Measurements from ENCODE around the gene LPAR5. TPM values are rescaled to one million over a fixed set of nuclear protein-coding genes. Genes with fewer than 3 reads are reported as not detected.
"Not testable (repeated sequence)": the region's sequence is repeated elsewhere in the genome, so short reads cannot be mapped to it uniquely, and the experiment has no call there.

LPAR5 gene
- polyA plus RNA-seq, 6 donors from 2014 or later = 25.2 to 69.9 (median 40.1) TPM

- H3K4me3 Mint-ChIP-seq = peak overlapping the region in 7 of 8 donors; percentile 53 to 83 (median 73)
- H3K36me3 Mint-ChIP-seq = no peaks in the 10 kb centered on the region
- ATAC-seq (ENCODE audit: low read depth in 2 of 2) (no peak), DNase-seq (no peak)
- H3K27me3 Mint-ChIP-seq = no peaks in the 10 kb centered on the region
- peak overlapping the region; percentile 25 to 92 (median 79) for H3K27ac Mint-ChIP-seq
- peaks cover 48 to 67% (median 57%) of the 10 kb centered on the region in 3 donors for H3K4me1 Mint-ChIP-seq
- no peaks in the 10 kb centered on the region for H3K9me3 Mint-ChIP-seq
Observed at GRCh38 chr12:6612652-6613014, 23.1 kb downstream of the LPAR5 start.

DNA sequence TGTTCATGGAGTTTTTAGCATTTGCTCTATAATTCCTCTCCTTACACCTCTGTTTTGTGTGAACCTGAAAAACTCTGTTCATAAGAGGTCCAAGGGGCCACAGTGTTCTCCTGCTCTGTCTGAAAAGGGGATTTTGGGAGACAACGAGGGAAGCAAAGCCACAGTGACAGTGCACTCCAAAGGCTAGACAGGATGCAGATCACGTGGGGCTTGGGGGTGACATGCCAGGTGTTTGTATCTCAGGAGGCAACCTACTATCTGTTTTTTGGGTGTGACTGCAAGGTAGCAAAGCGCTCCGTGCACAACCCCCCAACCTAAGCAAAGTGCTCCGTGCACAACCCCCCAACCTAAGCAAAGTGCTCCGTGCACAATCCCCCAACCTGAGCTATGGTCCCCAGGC lies 23.5 kb downstream of the LPAR5 start:
- peaks cover 47 to 65% (median 56%) of the 10 kb centered on the region in 3 donors for H3K4me1 Mint-ChIP-seq
- H3K27ac Mint-ChIP-seq = peak overlapping the region; percentile 14 to 92 (median 79)
- no peak for DNase-seq

GRCh38 chr12:6608592-6609281 lies 27.0 kb downstream of the LPAR5 start:
- DNase-seq (no peak), ATAC-seq (ENCODE audit: low read depth in 2 of 2) (no peak)
- no peak overlapping the region for H3K4me3 Mint-ChIP-seq
- H3K27ac Mint-ChIP-seq = no peak overlapping the region
- H3K9me3 Mint-ChIP-seq = no peaks in the 10 kb centered on the region
- H3K27me3 Mint-ChIP-seq = no peaks in the 10 kb centered on the region
- no peaks in the 10 kb centered on the region for H3K36me3 Mint-ChIP-seq
- peaks cover 52 to 66% (median 53%) of the 10 kb centered on the region in 3 donors for H3K4me1 Mint-ChIP-seq

More for the DNA sequence above, 23.5 kb downstream of the LPAR5 start:
- H3K9me3 Mint-ChIP-seq = no peaks in the 10 kb centered on the region
- no peaks in the 10 kb centered on the region for H3K27me3 Mint-ChIP-seq
- H3K4me3 Mint-ChIP-seq = peak overlapping the region in 7 of 8 donors; percentile 53 to 83 (median 73)
- no peak for ATAC-seq (ENCODE audit: low read depth in 2 of 2)
- no peaks in the 10 kb centered on the region for H3K36me3 Mint-ChIP-seq

DNA sequence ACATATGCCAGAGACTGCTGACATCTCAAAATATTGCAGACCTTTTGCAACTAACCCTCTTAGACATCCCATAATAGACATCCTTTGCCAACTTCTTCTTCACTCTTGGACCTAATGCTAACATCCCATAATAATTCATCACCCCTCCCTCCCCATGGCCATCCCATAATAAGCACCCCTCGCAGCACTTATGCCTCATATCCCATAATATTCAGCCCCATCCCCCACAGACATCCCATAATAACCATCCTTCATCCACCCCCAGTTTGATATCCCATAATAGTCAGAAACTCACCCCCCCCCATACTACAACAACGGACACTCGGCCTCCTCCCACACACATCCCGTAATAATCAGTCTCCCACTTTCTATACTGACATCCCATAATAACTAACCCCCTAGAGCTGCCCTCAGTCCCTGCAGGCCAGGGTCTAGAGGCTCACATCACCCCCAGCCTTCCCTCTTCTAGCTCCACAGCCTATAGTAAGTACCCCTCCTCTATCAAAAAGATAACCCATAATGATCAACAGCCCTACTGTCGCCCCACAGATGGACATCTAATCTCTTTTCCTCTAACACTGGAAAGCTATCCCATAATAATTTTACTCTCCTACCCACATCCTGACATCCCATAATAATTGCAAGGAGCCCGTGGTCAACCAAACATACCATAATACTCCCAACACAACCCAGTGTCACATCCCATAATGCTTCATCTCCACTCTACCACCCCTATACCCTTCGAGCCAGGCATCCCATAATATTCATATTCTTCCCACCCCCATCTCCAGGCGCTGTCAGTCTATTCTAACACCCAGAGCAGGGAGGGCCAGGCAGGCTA lies 27.8 kb downstream of the LPAR5 start:
- peaks cover 0 to 5% of the 10 kb centered on the region in 2 donors for H3K36me3 Mint-ChIP-seq
- no peak overlapping the region for H3K27ac Mint-ChIP-seq
- H3K27me3 Mint-ChIP-seq = no peaks in the 10 kb centered on the region
- no peaks in the 10 kb centered on the region for H3K9me3 Mint-ChIP-seq
- H3K4me3 Mint-ChIP-seq = no peak overlapping the region
- ATAC-seq (ENCODE audit: low read depth in 2 of 2) = peak; percentile 42 to 46
- peaks cover 52 to 68% (median 53%) of the 10 kb centered on the region in 3 donors for H3K4me1 Mint-ChIP-seq
- peak; percentile 74 for DNase-seq

DNA sequence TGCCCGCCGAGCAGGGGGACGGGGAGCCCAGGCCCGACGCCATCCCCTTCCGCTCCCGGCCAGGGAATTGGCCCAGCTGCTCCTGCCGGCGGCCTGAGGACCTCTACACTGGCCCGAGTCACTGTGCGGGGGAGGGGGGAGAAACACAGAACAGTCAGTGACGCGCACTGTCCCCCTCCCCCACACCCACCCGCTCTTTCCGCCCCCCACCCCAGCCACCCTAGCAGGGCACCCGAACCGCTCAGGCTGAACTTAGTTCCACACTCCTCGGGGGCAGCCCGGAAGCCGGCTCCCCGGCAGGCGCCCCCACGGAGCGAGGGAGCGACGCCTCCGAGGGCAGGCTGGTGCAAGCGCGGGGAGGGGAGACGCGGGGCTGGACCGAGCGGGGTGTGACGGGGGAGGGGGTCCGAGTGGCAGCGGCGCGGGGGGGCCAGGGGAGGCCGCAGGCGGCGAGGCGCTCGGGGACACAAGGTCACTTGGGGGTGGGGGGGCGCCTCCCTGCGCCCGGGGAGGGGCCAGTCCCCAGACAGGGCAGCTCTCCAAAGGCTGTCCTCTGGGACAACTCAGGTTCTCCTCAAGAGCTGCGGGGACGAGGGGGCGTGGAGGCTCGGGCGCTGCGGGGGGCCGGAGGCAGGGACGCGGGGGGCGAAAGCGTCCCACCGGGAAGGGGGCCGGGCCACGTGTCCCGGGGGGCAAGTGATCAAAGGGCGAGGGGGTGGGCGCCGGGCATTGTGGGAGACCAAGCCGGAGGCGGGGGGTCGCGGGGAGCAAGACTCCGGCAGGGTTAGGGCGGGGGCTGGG lies 29.2 kb downstream of the LPAR5 start:
- Mint-ChIP-seq H3K4me3 (peak overlapping the region in 4 of 8 donors; percentile 89 to 96 (median 92)), H3K36me3 (peaks cover 9 to 20% of the 10 kb centered on the region in 2 donors), H3K9me3 (no peaks in the 10 kb centered on the region), H3K27me3 (no peaks in the 10 kb centered on the region), H3K27ac (peak overlapping the region in 4 of 6 donors; percentile 91 to 98 (median 97)), H3K4me1 (peaks cover 49 to 66% (median 51%) of the 10 kb centered on the region in 3 donors)
- ATAC-seq (ENCODE audit: low read depth in 2 of 2) = peak; percentile 48 to 53
- peak; percentile 81 for DNase-seq

- Mint-ChIP-seq H3K4me1 (peaks cover 43 to 61% (median 48%) of the 10 kb centered on the region in 3 donors), H3K4me3 (peak overlapping the region in 4 of 8 donors; percentile 89 to 96 (median 92)), H3K27me3 (no peaks in the 10 kb centered on the region), H3K27ac (peak overlapping the region in 4 of 6 donors; percentile 91 to 98 (median 97)), H3K9me3 (no peaks in the 10 kb centered on the region), H3K36me3 (peaks cover 17 to 28% of the 10 kb centered on the region in 2 donors)
- ATAC-seq (ENCODE audit: low read depth in 2 of 2) (peak; percentile 9 to 10), DNase-seq (no peak)
Observed at GRCh38 chr12:6605421-6606330, 30.1 kb downstream of the LPAR5 start.

DNA sequence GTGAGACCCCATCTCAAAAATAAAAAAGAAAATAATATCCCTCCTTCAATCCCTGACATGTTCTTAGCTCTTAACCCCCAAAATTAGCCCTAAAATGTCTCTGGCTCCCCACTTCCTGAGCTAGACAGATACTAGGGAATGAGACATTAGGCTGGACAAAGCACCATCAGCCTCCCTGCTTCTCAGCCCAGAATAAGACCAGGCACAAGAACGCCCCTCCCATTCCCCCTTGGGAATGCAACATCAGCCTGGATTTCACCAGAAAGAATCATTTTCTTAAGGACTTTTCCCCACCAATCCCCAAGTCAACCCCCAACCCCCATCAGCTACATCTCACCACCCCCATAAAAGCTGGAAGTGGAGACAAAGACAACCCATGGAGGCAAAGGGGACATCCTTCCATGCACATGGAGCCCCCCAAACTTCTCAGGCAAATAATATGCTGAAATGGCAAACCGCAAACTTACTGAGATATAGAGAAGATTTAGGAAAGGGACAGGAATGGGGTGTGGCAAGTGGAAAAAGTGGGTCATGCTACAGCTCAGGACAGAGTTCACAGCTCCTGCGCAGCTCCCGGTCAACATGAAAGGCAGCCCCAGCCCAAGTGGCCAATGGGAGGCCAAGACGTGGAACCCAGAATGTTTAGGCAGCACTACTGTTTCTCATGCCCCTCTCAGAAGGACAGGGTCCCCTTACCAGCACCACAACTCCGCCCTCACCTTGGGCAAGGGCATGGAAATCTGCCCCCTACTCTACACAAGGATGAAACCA lies 31.3 kb downstream of the LPAR5 start:
- ATAC-seq (ENCODE audit: low read depth in 2 of 2) (no peak), DNase-seq (no peak)
- H3K27ac Mint-ChIP-seq = peak overlapping the region in 4 of 6 donors; percentile 31 to 91 (median 83)
- peak overlapping the region in 4 of 8 donors; percentile 89 to 96 (median 92) for H3K4me3 Mint-ChIP-seq
- peaks cover 21 to 41% of the 10 kb centered on the region in 2 donors for H3K36me3 Mint-ChIP-seq
- H3K4me1 Mint-ChIP-seq = peaks cover 42 to 49% (median 46%) of the 10 kb centered on the region in 3 donors
- H3K9me3 Mint-ChIP-seq = no peaks in the 10 kb centered on the region
- no peaks in the 10 kb centered on the region for H3K27me3 Mint-ChIP-seq

DNA sequence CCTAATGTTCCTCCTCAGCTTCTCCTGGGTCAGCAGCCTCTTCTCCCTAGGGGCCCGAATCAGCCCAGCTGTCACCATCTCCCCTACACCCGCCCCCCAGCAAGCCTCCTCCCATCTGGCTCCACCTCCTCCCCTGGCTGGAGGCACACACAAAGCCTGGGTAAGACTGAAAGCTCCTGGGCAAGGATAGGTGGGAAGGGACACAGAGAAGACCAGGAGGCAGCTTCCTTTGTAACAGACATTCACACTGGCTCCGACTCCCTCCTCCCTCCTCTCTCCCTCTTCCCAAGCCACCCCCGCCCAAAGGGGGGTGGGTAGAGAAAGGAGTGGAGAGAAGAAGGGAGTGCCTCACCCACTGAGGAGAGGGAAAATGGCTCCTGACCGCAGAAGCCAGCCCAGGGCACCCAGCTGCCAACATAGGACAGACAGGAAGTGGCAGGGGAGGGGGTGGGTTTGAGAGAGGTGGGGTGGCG lies 32.6 kb downstream of the LPAR5 start:
- no peaks in the 10 kb centered on the region for H3K9me3 Mint-ChIP-seq
- H3K27me3 Mint-ChIP-seq = no peaks in the 10 kb centered on the region
- no peak for ATAC-seq (ENCODE audit: low read depth in 2 of 2)
- peak overlapping the region in 4 of 6 donors; percentile 56 to 93 (median 86) for H3K27ac Mint-ChIP-seq
- DNase-seq = no peak
- H3K4me3 Mint-ChIP-seq = peak overlapping the region in 6 of 8 donors; percentile 52 to 93 (median 82)
- peaks cover 23 to 44% of the 10 kb centered on the region in 2 donors for H3K36me3 Mint-ChIP-seq
- H3K4me1 Mint-ChIP-seq = peaks cover 44 to 47% (median 47%) of the 10 kb centered on the region in 3 donors

DNA sequence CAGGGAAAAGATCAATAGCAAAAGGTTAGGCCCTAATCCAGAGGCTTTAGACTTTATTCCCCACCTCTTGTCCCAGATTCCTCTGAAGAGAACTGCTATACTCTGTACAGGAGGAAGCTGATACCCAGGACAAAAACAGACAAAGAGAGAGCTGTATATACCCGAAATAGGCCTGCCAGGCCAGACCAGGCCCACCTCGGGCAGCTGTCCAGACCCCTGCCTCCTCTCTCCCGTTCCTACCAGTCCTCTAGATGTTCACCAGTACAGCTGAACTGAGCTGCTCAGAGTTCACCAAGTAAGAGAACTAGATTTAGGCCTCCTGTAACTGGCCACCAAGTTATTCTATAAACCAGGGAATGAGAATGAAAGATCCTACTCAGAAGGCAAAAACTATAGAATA lies 33.2 kb downstream of the LPAR5 start:
- Mint-ChIP-seq H3K4me3 (peak overlapping the region in 5 of 8 donors; percentile 56 to 89 (median 79)), H3K27ac (peak overlapping the region in 5 of 6 donors; percentile 39 to 84 (median 65)), H3K36me3 (peaks cover 28 to 50% of the 10 kb centered on the region in 2 donors), H3K27me3 (no peaks in the 10 kb centered on the region), H3K9me3 (no peaks in the 10 kb centered on the region), H3K4me1 (peaks cover 47 to 51% (median 49%) of the 10 kb centered on the region in 3 donors)
- ATAC-seq (ENCODE audit: low read depth in 2 of 2) (no peak), DNase-seq (no peak)

- not testable (repeated sequence) for H3K4me3 Mint-ChIP-seq; DNase-seq; H3K27me3 Mint-ChIP-seq; ATAC-seq (ENCODE audit: low read depth in 2 of 2); H3K9me3 Mint-ChIP-seq
- Mint-ChIP-seq H3K27ac (peak overlapping the region in 3 of 6 donors; percentile 47), H3K36me3 (peaks cover 44 to 70% of the 10 kb centered on the region in 2 donors), H3K4me1 (peaks cover 3 to 24% (median 22%) of the 10 kb centered on the region in 3 donors)
Observed at GRCh38 chr12:6595673-6596072, 40.1 kb downstream of the LPAR5 start.

GRCh38 chr12:6592087-6592486 lies 43.7 kb downstream of the LPAR5 start:
- peak overlapping the region in 1 of 6 donors; percentile 41 for H3K27ac Mint-ChIP-seq

More at GRCh38 chr12:6592087-6592486, 43.7 kb downstream of the LPAR5 start:
- peaks cover 43 to 58% of the 10 kb centered on the region in 2 donors for H3K36me3 Mint-ChIP-seq
- ATAC-seq (ENCODE audit: low read depth in 2 of 2) (no peak), DNase-seq (no peak)
- peaks cover 3 to 18% (median 16%) of the 10 kb centered on the region in 3 donors for H3K4me1 Mint-ChIP-seq
- H3K27me3 Mint-ChIP-seq = no peaks in the 10 kb centered on the region
- no peak overlapping the region for H3K4me3 Mint-ChIP-seq
- H3K9me3 Mint-ChIP-seq = no peaks in the 10 kb centered on the region
